GM06990 (cell line): ENCODE results near the gene RAB11FIP3.
"Not testable (repeated sequence)": the region's sequence is repeated elsewhere in the genome, so short reads cannot be mapped to it uniquely, and the experiment has no call there.

ENCODE experiments used
- DNase-seq: peaks from one replicate; pipeline ENCODE4 v3.0.0-alpha.2; 2011; ENCODE audit not compliant: insufficient read length; ENCODE audit errors: extremely low read depth
- H3K27me3 ChIP-seq: replicated peaks from 2 replicates; pipeline ENCODE4 v1.6.0; 2011; ENCODE audit warnings: low read length; ENCODE audit not compliant: control insufficient read depth, insufficient read depth
- H3K36me3 ChIP-seq: 2 replicates; pipeline ENCODE4 v1.5.1; 2011; ENCODE audit warnings: low read length; ENCODE audit not compliant: control insufficient read depth, insufficient read depth
- H3K4me3 ChIP-seq: replicated peaks from 2 replicates; pipeline ENCODE4 v1.5.1; 2011; ENCODE audit warnings: low read depth, mild to moderate bottlenecking, control low read depth, low read length
- TF ChIP-seq, protein P1 (sequence below): IDR thresholded peaks from 2 replicates; pipeline ENCODE4 v1.5.1; 2011; ENCODE audit warnings: low read length, control low read depth, mild to moderate bottlenecking, inconsistent platforms; ENCODE audit not compliant: insufficient read depth, poor library complexity, severe bottlenecking

Gene RAB11FIP3

DNA sequence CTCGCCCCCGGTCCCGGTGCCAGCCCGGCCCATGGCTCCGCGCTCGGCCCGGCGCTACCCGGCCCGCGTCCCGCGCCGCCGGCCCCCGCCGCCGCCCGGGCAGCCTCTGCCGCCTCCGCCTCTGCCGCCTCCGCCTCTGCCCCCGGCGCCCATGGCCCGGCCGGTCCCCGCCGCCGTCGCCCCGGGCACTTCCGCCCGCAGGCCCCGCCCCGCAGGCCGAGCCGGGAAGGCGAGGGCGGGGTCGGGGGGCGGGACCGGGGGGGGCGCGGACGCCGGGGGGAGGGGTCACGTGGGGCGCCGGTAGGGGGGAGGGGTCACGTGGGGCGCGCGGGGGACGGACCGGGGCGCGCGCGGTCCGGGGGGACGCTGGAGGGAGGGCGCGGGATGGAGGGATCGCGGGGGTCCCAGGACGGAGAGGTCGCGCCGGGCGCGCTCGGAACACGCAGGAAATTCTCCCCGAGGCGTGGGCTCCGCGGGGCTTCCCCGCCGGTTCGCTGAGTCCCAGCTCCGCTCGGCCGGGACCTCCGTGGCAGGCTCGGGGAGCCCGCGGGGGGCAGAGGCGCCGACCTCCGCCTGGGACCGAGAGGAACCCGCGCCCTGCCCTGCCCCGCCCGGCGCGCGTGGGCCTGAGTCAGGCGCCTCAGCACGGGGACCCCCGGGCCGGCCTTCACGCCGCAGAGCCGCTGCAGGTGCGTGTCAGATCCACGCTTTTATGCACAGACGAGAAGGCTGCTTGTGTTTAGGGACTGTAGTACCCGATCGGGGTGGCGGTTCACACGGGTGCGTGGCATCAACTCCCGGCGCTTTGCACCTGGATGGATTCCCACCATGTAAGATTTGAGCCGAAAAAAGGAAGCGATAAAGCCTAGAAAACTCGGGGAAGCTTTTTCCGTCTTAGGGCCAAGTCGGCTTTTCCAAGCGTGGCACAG, 43.4 kb upstream of the RAB11FIP3 start, which contains the start of gene PGAP6:
TSS of gene PGAP6 (minus strand) at position 190 of the 929 bp plus-strand sequence. CDS start at position 33, 157 bp downstream.
- TF ChIP-seq, protein P1, sequence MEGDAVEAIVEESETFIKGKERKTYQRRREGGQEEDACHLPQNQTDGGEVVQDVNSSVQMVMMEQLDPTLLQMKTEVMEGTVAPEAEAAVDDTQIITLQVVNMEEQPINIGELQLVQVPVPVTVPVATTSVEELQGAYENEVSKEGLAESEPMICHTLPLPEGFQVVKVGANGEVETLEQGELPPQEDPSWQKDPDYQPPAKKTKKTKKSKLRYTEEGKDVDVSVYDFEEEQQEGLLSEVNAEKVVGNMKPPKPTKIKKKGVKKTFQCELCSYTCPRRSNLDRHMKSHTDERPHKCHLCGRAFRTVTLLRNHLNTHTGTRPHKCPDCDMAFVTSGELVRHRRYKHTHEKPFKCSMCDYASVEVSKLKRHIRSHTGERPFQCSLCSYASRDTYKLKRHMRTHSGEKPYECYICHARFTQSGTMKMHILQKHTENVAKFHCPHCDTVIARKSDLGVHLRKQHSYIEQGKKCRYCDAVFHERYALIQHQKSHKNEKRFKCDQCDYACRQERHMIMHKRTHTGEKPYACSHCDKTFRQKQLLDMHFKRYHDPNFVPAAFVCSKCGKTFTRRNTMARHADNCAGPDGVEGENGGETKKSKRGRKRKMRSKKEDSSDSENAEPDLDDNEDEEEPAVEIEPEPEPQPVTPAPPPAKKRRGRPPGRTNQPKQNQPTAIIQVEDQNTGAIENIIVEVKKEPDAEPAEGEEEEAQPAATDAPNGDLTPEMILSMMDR, result no peak
- DNase-seq, result peak; percentile 71
- Histone ChIP-seq H3K36me3 (no peaks in the 10 kb centered on the region; the same call in 1 of the 2 replicates), H3K27me3 (no peaks in the 10 kb centered on the region), H3K4me3 (peak within 1 kb of the TSS; percentile 84)

DNA sequence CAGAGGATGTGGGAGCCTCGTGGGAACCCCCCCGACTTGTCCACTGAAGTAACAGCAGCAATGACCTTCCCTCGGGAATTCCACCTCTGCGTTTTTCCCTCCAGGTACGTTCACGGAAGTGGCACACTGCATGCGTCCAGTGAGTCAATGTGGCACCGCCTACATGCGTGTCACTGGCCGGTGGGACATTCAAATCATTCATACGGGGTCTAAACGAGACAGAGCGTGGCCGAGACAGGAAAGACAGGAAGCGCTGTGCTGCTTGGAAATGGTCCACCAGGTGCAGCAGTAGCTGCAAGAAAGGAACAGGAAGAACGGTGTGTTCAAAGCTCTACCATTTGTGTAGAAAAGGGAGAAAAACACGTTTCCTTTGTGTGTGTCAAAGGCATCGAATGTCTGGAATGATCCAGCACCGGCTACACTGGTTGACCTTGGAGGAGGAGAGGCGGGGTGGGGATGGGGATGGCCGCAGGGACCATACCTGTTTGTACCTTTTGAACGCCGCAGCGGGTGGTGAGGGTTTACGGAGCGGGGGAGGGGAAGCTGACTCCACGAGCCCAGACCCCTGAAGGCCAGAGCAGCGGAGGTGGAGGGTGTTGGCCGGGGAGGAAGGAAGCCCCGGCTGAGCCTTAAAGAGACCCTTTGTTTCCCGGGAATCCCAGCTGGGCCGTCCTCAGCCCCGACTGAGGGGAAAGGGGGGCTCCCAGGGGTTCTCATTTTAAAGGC, 42.0 kb upstream of the RAB11FIP3 start:
- Histone ChIP-seq H3K36me3 (no peaks in the 10 kb centered on the region), H3K4me3 (peak overlapping the region; percentile 79), H3K27me3 (no peaks in the 10 kb centered on the region)
- peak; percentile 66 for DNase-seq
- TF ChIP-seq, protein P1, result no peak

DNA sequence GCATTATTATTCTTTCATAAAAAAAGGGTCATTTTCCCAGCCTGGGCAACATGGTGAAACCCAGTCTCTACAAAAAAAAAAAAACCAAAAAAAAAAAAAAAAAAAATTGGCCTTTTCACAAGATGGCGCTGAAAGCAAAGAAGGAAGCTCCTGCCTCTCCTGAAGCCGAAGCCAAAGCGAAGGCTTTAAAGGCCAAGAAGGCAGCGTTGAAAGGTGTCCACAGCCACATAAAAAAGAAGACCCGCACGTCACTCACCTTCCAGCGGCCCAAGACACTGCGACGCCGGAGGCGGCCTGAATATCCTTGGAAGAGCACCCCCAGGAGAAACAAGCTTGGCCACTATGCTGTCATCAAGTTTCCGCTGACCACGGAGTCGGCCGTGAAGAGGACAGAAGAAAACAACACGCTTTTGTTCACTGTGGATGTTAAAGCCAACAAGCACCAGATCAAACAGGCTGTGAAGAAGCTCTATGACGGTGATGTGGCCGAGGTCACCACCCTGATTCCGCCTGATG, 38.8 kb upstream of the RAB11FIP3 start:
- TF ChIP-seq, protein P1, result no peak
- Histone ChIP-seq H3K27me3 (no peaks in the 10 kb centered on the region), H3K4me3 (no peak overlapping the region), H3K36me3 (no peaks in the 10 kb centered on the region)
- DNase-seq, result no peak

DNA sequence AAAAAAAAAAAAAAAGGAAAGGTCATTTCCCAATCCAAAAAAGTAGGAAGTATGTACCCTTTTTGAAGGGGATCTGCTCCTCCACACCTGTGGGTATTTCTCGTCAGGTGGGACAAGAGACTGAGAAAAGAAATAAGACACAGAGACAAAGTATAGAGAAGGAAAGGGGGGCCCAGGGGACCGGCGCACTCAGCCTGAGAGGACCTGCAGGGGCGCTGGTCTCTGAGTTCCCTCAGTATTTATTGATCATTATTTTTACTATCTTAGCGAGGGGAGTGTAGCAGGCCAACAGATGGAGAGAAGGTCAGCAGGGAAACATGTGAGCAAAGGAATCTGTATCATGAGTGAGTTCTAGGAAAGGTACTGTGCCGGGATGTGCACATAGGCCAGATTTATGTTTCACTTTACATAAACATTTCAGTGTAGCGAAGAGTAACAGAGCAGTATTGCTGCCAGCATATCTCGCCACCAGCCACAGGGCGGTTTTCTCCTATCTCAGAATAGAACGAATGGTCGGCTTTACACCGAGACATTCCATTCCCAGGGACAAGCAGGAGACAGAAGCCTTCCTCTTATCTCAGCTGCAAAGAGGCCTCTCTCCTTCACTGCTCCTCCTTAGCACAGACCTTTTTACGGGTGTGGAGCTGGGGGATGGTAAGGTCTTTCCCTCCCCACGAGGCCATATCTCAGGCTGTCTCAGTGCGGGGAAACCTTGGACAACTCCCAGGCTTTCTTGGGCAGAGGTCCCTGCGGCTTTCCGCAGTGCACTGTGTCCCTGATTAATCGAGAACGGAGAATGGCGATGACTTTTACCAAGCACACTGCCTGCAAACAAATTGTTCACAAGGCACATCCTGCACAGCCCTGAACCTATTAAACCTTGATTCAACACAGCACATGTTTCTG, 37.4 kb upstream of the RAB11FIP3 start:
- H3K4me3 ChIP-seq, H3K27me3 ChIP-seq, DNase-seq, H3K36me3 ChIP-seq: not testable (repeated sequence)
- TF ChIP-seq, protein P1, result peak; percentile 19

DNA sequence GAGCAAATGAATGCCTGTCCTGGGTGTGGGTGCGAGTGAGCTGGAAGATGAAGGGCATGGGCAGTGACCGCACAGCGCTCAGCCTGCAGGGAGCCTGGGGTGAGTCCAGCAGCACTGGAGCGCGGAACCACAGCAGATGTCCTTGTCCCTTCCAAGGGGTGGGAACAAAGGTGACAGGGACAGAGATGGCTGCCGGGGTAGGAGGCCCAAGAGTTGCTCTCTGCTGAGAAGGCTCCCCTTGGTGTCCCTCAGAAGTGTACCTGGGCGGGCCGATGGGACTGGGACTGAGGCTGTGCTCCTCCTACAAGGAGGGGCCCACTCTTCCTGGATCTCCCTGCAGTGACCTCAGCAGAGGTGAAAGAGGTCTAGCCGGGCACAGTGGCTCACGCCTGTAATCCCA, 36.1 kb upstream of the RAB11FIP3 start:
- Histone ChIP-seq H3K4me3 (no peak overlapping the region), H3K27me3 (no peaks in the 10 kb centered on the region), H3K36me3 (no peaks in the 10 kb centered on the region)
- TF ChIP-seq, protein P1, result no peak
- DNase-seq, result no peak
